DND-41 (cell line): ENCODE results near the gene EED.
"Not testable (repeated sequence)": the region's sequence is repeated elsewhere in the genome, so short reads cannot be mapped to it uniquely, and the experiment has no call there.

Experiments used
- ATAC-seq: fragments of 200-7000 bp; cut with Tn5 transposase; 3 replicates; pipeline ENCODE4 v1.9.1; 2021; ENCODE audit warnings: low read depth; ENCODE audit not compliant: insufficient read depth
- DNase-seq: peaks from one replicate; pipeline ENCODE4 v3.0.0-alpha.2; 2020
- H2AFZ ChIP-seq: 2 replicates; pipeline ENCODE4 v1.6.0; 2012; ENCODE audit warnings: low read depth, low read length
- H3K27ac ChIP-seq: 2 replicates; pipeline ENCODE4 v1.5.1; 2012; ENCODE audit warnings: low read length, inconsistent platforms
- H3K27me3 ChIP-seq: fragments of 200-600 bp; sonication (generic); 2 replicates; pipeline ENCODE4 v1.6.0; 2012; ENCODE audit warnings: low read length, mild to moderate bottlenecking, inconsistent platforms; ENCODE audit not compliant: insufficient read depth, poor library complexity
- H3K36me3 ChIP-seq: 2 replicates; pipeline ENCODE4 v1.5.1; 2012; ENCODE audit warnings: low read length, inconsistent platforms; ENCODE audit not compliant: insufficient read depth
- H3K4me1 ChIP-seq: 2 replicates; pipeline ENCODE4 v1.5.1; 2012; ENCODE audit warnings: mild to moderate bottlenecking, low read length; ENCODE audit not compliant: insufficient read depth
- H3K4me2 ChIP-seq: 2 replicates; pipeline ENCODE4 v1.6.0; 2012; ENCODE audit warnings: mild to moderate bottlenecking, moderate library complexity, low read length, inconsistent platforms; ENCODE audit not compliant: insufficient read depth
- H3K4me3 ChIP-seq, 2 experiments: fragments of 200-600 bp in 1 of 2; shearing (Covaris generic) in 1 of 2; 2 replicates each; pipeline ENCODE4 v1.5.1; 2012 to 2016; ENCODE audit warnings: inconsistent platforms in 2 of 2, low read length in 2 of 2, mild to moderate bottlenecking in 2 of 2, low read depth in 1 of 2, moderate library complexity in 1 of 2
- H3K79me2 ChIP-seq: 2 replicates; pipeline ENCODE4 v1.6.0; 2012; ENCODE audit warnings: low read length, inconsistent platforms; ENCODE audit not compliant: insufficient read depth
- H3K9ac ChIP-seq: 2 replicates; pipeline ENCODE4 v1.6.0; 2012; ENCODE audit warnings: low read depth, mild to moderate bottlenecking, inconsistent platforms, low read length, moderate library complexity
- H3K9me3 ChIP-seq: 2 replicates; pipeline ENCODE4 v1.5.1; 2012; ENCODE audit warnings: low read length, moderate library complexity, mild to moderate bottlenecking, inconsistent platforms; ENCODE audit not compliant: insufficient read depth, severe bottlenecking
- H4K20me1 ChIP-seq: 2 replicates; pipeline ENCODE4 v1.6.0; 2012; ENCODE audit warnings: low read length; ENCODE audit not compliant: insufficient read depth
- CTCF ChIP-seq: IDR thresholded peaks from 2 replicates; pipeline ENCODE4 v1.5.1; 2012; ENCODE audit warnings: borderline replicate concordance, low read length, moderate library complexity, mild to moderate bottlenecking; ENCODE audit not compliant: poor library complexity, severe bottlenecking; ENCODE audit errors: extremely low read depth
- EZH2 ChIP-seq: IDR thresholded peaks from 3 replicates; pipeline ENCODE4 v1.6.1; 2012; ENCODE audit warnings: borderline replicate concordance, low read depth, mild to moderate bottlenecking, moderate library complexity, low read length, inconsistent platforms; ENCODE audit not compliant: severe bottlenecking

EED gene

GRCh38 chr11:86302092-86302793 is 57.7 kb downstream of the EED start, which contains the start of gene HIKESHI:
Gene HIKESHI, plus strand, starts transcription at chr11:86302240. Its CDS starts 209 bp downstream, at chr11:86302449.
- H3K9ac ChIP-seq: peak within 1 kb of the TSS; percentile 65
- H2AFZ ChIP-seq: peak within 1 kb of the TSS; percentile 88
- H3K4me3 ChIP-seq: peak within 1 kb of the TSS; percentile 54 to 71
- H3K27ac ChIP-seq: peak within 1 kb of the TSS; percentile 90
- DNase-seq (peak; percentile 98), ATAC-seq (peak; percentile 100)
- peaks cover 24% of the 10 kb centered on the region for H3K4me1 ChIP-seq
- H3K9me3 ChIP-seq: no peaks in the 10 kb centered on the region
- no peaks in the 10 kb centered on the region for H4K20me1 ChIP-seq
- peak within 1 kb of the TSS; percentile 74 for H3K4me2 ChIP-seq
- peaks cover 9% of the 10 kb centered on the region; the same call in 1 of the 2 replicates for H3K36me3 ChIP-seq
- peaks cover 34% of the 10 kb centered on the region for H3K79me2 ChIP-seq
- TF ChIP-seq CTCF: no peak
- TF ChIP-seq EZH2: no peak
- H3K27me3 ChIP-seq: no peaks in the 10 kb centered on the region

- Histone ChIP-seq H3K36me3 (peaks cover 9% of the 10 kb centered on the region; the same call in 1 of the 2 replicates), H2AFZ (no peak overlapping the region), H3K4me3 (peak overlapping the region; percentile 54 to 71; a peak in 3 of 4 replicates), H3K4me1 (peaks cover 24% of the 10 kb centered on the region), H3K9ac (peak overlapping the region; percentile 65), H4K20me1 (no peaks in the 10 kb centered on the region), H3K27me3 (no peaks in the 10 kb centered on the region), H3K27ac (no peak overlapping the region; the same call in 1 of the 2 replicates), H3K79me2 (peaks cover 34% of the 10 kb centered on the region), H3K9me3 (no peaks in the 10 kb centered on the region), H3K4me2 (peak overlapping the region; percentile 74)
- no peak for DNase-seq
- TF ChIP-seq EZH2 (no peak), CTCF (no peak)
- no peak for ATAC-seq
Measured at GRCh38 chr11:86303257-86303656, 58.7 kb downstream of the EED start.

- not testable (repeated sequence) for H3K9me3 ChIP-seq, H3K9ac ChIP-seq, H3K4me3 ChIP-seq, H3K4me2 ChIP-seq, H2AFZ ChIP-seq, H3K27me3 ChIP-seq, ATAC-seq, DNase-seq, H3K27ac ChIP-seq, H4K20me1 ChIP-seq, H3K4me1 ChIP-seq
- Histone ChIP-seq H3K79me2 (peaks cover 28% of the 10 kb centered on the region), H3K36me3 (peaks cover 12% of the 10 kb centered on the region; the same call in 1 of the 2 replicates)
Measured at GRCh38 chr11:86308710-86309109, 64.2 kb downstream of the EED start.

GRCh38 chr11:86313793-86314192 is 69.2 kb downstream of the EED start:
- no peak for ATAC-seq
- peaks cover 22% of the 10 kb centered on the region; the same call in 1 of the 2 replicates for H3K36me3 ChIP-seq

More at GRCh38 chr11:86313793-86314192, 69.2 kb downstream of the EED start:
- H3K9ac ChIP-seq: no peak overlapping the region
- H2AFZ ChIP-seq: no peak overlapping the region
- peaks cover 24% of the 10 kb centered on the region for H3K79me2 ChIP-seq
- no peaks in the 10 kb centered on the region for H3K27me3 ChIP-seq
- no peaks in the 10 kb centered on the region for H4K20me1 ChIP-seq
- no peak overlapping the region for H3K27ac ChIP-seq
- no peak for TF ChIP-seq CTCF
- TF ChIP-seq EZH2: no peak
- H3K4me3 ChIP-seq: no peak overlapping the region
- H3K9me3 ChIP-seq: no peaks in the 10 kb centered on the region
- H3K4me1 ChIP-seq: no peaks in the 10 kb centered on the region
- no peak overlapping the region for H3K4me2 ChIP-seq
- no peak for DNase-seq
